Psoas muscle (tissue), 8 donors: Measurements from ENCODE around the gene ELAVL3. TPM values are rescaled to one million over a fixed set of nuclear protein-coding genes. Genes with fewer than 3 reads are reported as not detected.
A peak's percentile ranks its signal among the peaks of the same experiment; 100 is the strongest.
"Not testable (repeated sequence)": the region's sequence is repeated elsewhere in the genome, so short reads cannot be mapped to it uniquely, and the experiment has no call there.

ENCODE experiments used
- ATAC-seq, 4 donors: fragments of 200-7000 bp; cut with Tn5 transposase; one replicate each; pipeline ENCODE4 v1.9.1; 2020; ENCODE audit warnings: moderate library complexity in 3 of 4, mild to moderate bottlenecking in 2 of 4
- DNase-seq, 2 donors: peaks; one replicate each; pipeline ENCODE4 v3.0.0-alpha.2; 2020
- H3K27ac ChIP-seq: fragments of 200-600 bp; one replicate; pipeline ENCODE4 v1.8.0; 2022
- H3K27me3 ChIP-seq, 3 donors: fragments of 200-600 bp in 1 of 3; one replicate each; pipeline versions ENCODE4 v1.6.1 to v1.8.0; 2013 to 2022; ENCODE audit warnings: low read length in 2 of 3, mild to moderate bottlenecking in 2 of 3, moderate library complexity in 1 of 3; ENCODE audit not compliant: insufficient read depth in 3 of 3
- H3K36me3 ChIP-seq, 2 donors: fragments of 200-600 bp in 1 of 2; one replicate each; pipeline versions ENCODE4 v1.6.1 to v1.8.0; 2013 to 2022; ENCODE audit warnings: low read depth in 1 of 2, mild to moderate bottlenecking in 1 of 2, moderate library complexity in 1 of 2; ENCODE audit not compliant: insufficient read depth in 1 of 2
- H3K4me1 ChIP-seq: fragments of 200-600 bp; one replicate; pipeline ENCODE4 v1.8.0; 2022
- H3K4me3 ChIP-seq: fragments of 200-600 bp; one replicate; pipeline ENCODE4 v1.8.0; 2022; ENCODE audit warnings: mild to moderate bottlenecking
- H3K9me3 ChIP-seq: fragments of 200-600 bp; one replicate; pipeline ENCODE4 v1.8.0; 2022
- CTCF ChIP-seq: fragments of 200-600 bp; IDR thresholded peaks from one replicate; pipeline ENCODE4 v1.8.0; 2022; ENCODE audit warnings: antibody characterized with exemption
- WGBS, 3 donors: extraction: QIAGEN DNeasy Blood & Tissue Kit; methylation state at CpG; one replicate each; pipeline versions ENCODE4 v1.1.6 to v1.1.7; 2013; 5-methylcytosine and 5-hydroxymethylcytosine counted together
- intact Hi-C, 2 donors: fragments of 100-400 bp; cut with DNase I; formaldehyde crosslinking; loops; one replicate each; pipeline versions ENCODE4 v1.11.0 to v1.14.2; 2022
- polyA plus RNA-seq, 3 donors: library from polyadenylated mRNA; stranded (reverse); fragments of 200-250 nt; gene quantifications; one replicate each; pipeline ENCODE4 v1.2.3, GENCODE V29; 2013
- total RNA-seq, 4 donors: library from RNA; stranded (reverse); fragmentation: NEBNext Ultra II Directional in 2 of 4; extraction: Animal tissue kit (Norgen Biotek cat#: 25700) in 2 of 4; gene quantifications; one replicate each; pipeline versions ENCODE4 v1.2.1 to v1.2.4, GENCODE V29; 2021 to 2023
- donor health status: healthy with polysubstance abuse.
- donor health status: DM: no; HTN: no; CAD: no; lungs with moderate emphysema.
- donor health status: Bipolar disorder and iron deficiency.
- donor health status: healthy.
- donor health status: DM: yes; HTN: yes; CAD: no.
- donor health status: DM: no; HTN: no; CAD: no.
- donor health status: DM: no; HTN: no; CAD: no.
- donor health status: DM: yes; HTN: yes; CAD: no.

ELAVL3 gene
- total and polyA plus RNA-seq, 7 donors: 0.03 TPM; not detected in 6

- peak within 1 kb of the TSS; percentile 94 for H3K4me3 ChIP-seq
- peak; percentile 98 to 99 for DNase-seq
- H3K4me1 ChIP-seq: peaks cover 9% of the 10 kb centered on the region
- H3K27ac ChIP-seq: peak within 1 kb of the TSS; percentile 79
- intact Hi-C loops: no loop called here
- WGBS, 3 donors: 0 to 1% (median 1%) methylated on average over 53 of the region's 53 CpGs
- no peaks in the 10 kb centered on the region for H3K9me3 ChIP-seq
- peak; percentile 97 to 99 (median 98) for ATAC-seq
- H3K27me3 ChIP-seq: no peaks in the 10 kb centered on the region
- peak; percentile 77 for TF ChIP-seq CTCF
- H3K36me3 ChIP-seq: peaks cover 0 to 39% of the 10 kb centered on the region in 2 donors
Observed at GRCh38 chr19:11435057-11435832, 45.6 kb downstream of the ELAVL3 start, which contains the start of the genes ODAD3 and PRKCSH. ODAD3 (minus strand) TSS chr19:11435121; CDS start chr19:11435016, 105 bp downstream. PRKCSH (plus strand) TSS chr19:11435635; CDS start chr19:11436118, 483 bp downstream.

GRCh38 chr19:11434703-11435056 lies 46.2 kb downstream of the ELAVL3 start:
- peak overlapping the region; percentile 94 for H3K4me3 ChIP-seq
- no peak for TF ChIP-seq CTCF
- no peaks in the 10 kb centered on the region for H3K9me3 ChIP-seq
- no peak for ATAC-seq
- H3K4me1 ChIP-seq: peaks cover 9% of the 10 kb centered on the region
- intact Hi-C loops: loop anchor here in 1 of 2 donors (5.0 kb wide), 1 partner anchor 57 kb away; no protein-coding TSS in a partner anchor
- 4 to 5% (median 4%) methylated on average over 6 to 9 of the region's 9 CpGs for WGBS, 3 donors
- H3K27ac ChIP-seq: peak overlapping the region; percentile 79
- peaks cover 0 to 33% of the 10 kb centered on the region in 2 donors for H3K36me3 ChIP-seq
- DNase-seq: no peak
- no peaks in the 10 kb centered on the region for H3K27me3 ChIP-seq

GRCh38 chr19:11433526-11433925 lies 47.3 kb downstream of the ELAVL3 start:
- H3K27ac ChIP-seq, DNase-seq, H3K4me1 ChIP-seq, H3K4me3 ChIP-seq, H3K9me3 ChIP-seq, ATAC-seq, H3K27me3 ChIP-seq: not testable (repeated sequence)
- 94 to 97% (median 95%) methylated on average over 3 of the region's 3 CpGs for WGBS, 3 donors
- intact Hi-C loops: loop anchor here in 1 of 2 donors (5.0 kb wide), 1 partner anchor 56 kb away; no protein-coding TSS in a partner anchor
- peaks cover 0 to 22% of the 10 kb centered on the region in 2 donors for H3K36me3 ChIP-seq

- Histone ChIP-seq H3K9me3 (no peaks in the 10 kb centered on the region), H3K27me3 (peaks cover 0 to 24% (median 5%) of the 10 kb centered on the region in 3 donors), H3K27ac (no peak overlapping the region), H3K36me3 (no peaks in the 10 kb centered on the region), H3K4me3 (no peak overlapping the region), H3K4me1 (no peaks in the 10 kb centered on the region)
- 86 to 89% (median 88%) methylated on average over 18 to 19 of the region's 19 CpGs for WGBS, 3 donors
- DNase-seq (no peak), ATAC-seq (no peak)
- intact Hi-C loops: no loop called here
- no peak for TF ChIP-seq CTCF
Observed at GRCh38 chr19:11426656-11427055, 54.2 kb downstream of the ELAVL3 start.

GRCh38 chr19:11425719-11426457 lies 55.0 kb downstream of the ELAVL3 start:
- DNase-seq (no peak), ATAC-seq (no peak)
- Histone ChIP-seq H3K4me1 (no peaks in the 10 kb centered on the region), H3K27ac (no peak overlapping the region), H3K27me3 (peaks cover 0 to 32% (median 13%) of the 10 kb centered on the region in 3 donors), H3K4me3 (no peak overlapping the region), H3K9me3 (no peaks in the 10 kb centered on the region), H3K36me3 (no peaks in the 10 kb centered on the region)
- no peak for TF ChIP-seq CTCF
- WGBS, 3 donors: 85 to 87% (median 86%) methylated on average over 26 to 28 of the region's 28 CpGs
- intact Hi-C loops: no loop called here
